GM19438 (cell line): Measurements from ENCODE around the gene SPRYD7.

ENCODE experiments used
- ATAC-seq: cut with Tn5 transposase; IDR thresholded peaks from one replicate; pipeline ENCODE4 v1.9.1; 2021; ENCODE audit warnings: low read depth; ENCODE audit not compliant: unreplicated experiment

The SPRYD7 gene

DNA sequence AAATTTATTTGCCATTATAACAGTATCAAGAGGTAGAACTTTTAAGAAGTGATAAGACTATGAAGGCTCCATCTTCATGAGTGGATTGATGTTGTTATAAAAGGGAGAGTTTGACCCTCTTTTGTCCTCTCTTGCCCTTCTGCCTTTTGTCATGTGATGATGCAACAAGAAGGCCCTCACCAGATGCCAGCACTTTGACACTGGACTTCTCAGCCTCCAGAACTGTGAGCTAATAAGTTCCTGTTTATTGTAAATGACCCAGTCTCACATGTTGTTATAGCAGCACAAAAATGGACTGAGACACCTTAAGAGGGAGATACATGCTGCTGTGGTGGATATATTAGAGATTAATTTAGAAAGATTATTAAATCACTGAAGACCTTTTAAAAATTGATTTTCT is 71.6 kb downstream of the SPRYD7 start:
- no peak for ATAC-seq
